Stimulated activated CD4-positive, alpha-beta T cell treated with anti-CD3 and anti-CD28 coated beads, Interleukin-1b, Interleukin-23, amount 100 ng/mL, for 24 hours (primary cell): ENCODE measurements around the gene SIPA1L3.
"Not testable (repeated sequence)": the region's sequence is repeated elsewhere in the genome, so short reads cannot be mapped to it uniquely, and the experiment has no call there.

Experiments
- DNase-seq, 4 experiments: peaks; one replicate each; pipeline ENCODE4 v3.0.0-alpha.2; 2020; ENCODE audit warnings: low read depth in 4 of 4, low spot score in 1 of 4

SIPA1L3 gene

GRCh38 chr19:37906869-37907734 lies at the start of gene SIPA1L3:
Gene SIPA1L3 (plus strand): TSS chr19:37907208. CDS start chr19:38081566, 174,358 bp downstream.
- DNase-seq = peak; percentile 79 to 92 (median 86)

GRCh38 chr19:37864501-37864900 lies 42.5 kb upstream of the SIPA1L3 start:
- DNase-seq = no peak

GRCh38 chr19:37865930-37866329 lies 41.1 kb upstream of the SIPA1L3 start:
- not testable (repeated sequence) for DNase-seq

GRCh38 chr19:37867831-37868230 lies 39.2 kb upstream of the SIPA1L3 start:
- no peak for DNase-seq

- no peak for DNase-seq
These were observed 37.2 kb upstream of the SIPA1L3 start for GRCh38 chr19:37869766-37870340.

GRCh38 chr19:37872383-37872782 lies 34.6 kb upstream of the SIPA1L3 start:
- no peak for DNase-seq

- DNase-seq = no peak
These were observed 32.2 kb upstream of the SIPA1L3 start for GRCh38 chr19:37874784-37875183.

GRCh38 chr19:37876032-37876431 lies 31.0 kb upstream of the SIPA1L3 start:
- no peak for DNase-seq

- DNase-seq = no peak
These were observed 29.9 kb upstream of the SIPA1L3 start for GRCh38 chr19:37877147-37877546.

GRCh38 chr19:37885392-37885791 lies 21.6 kb upstream of the SIPA1L3 start:
- no peak for DNase-seq

GRCh38 chr19:37886571-37886970 lies 20.4 kb upstream of the SIPA1L3 start:
- DNase-seq = no peak

GRCh38 chr19:37893845-37894575 lies 13.0 kb upstream of the SIPA1L3 start:
- no peak for DNase-seq

- no peak for DNase-seq
These were observed 10.8 kb upstream of the SIPA1L3 start for GRCh38 chr19:37896180-37896579.

GRCh38 chr19:37899453-37899852 lies 7.6 kb upstream of the SIPA1L3 start:
- no peak for DNase-seq

GRCh38 chr19:37899966-37900365 lies 7.0 kb upstream of the SIPA1L3 start:
- no peak for DNase-seq

GRCh38 chr19:37902668-37903067 lies 4.3 kb upstream of the SIPA1L3 start:
- DNase-seq = peak; percentile 68 to 82 (median 76)

GRCh38 chr19:37903096-37903495 lies 3.9 kb upstream of the SIPA1L3 start:
- no peak for DNase-seq

- DNase-seq = peak in 3 of 4 experiments; percentile 16 to 28 (median 18)
These were observed 801 bp upstream of the SIPA1L3 start, which contains the start of gene WDR87 for GRCh38 chr19:37905946-37906868. Gene WDR87 (minus strand): TSS chr19:37906594. CDS start chr19:37898239, 8,355 bp downstream.

- DNase-seq = no peak
These were observed 887 bp downstream of the SIPA1L3 start for GRCh38 chr19:37907735-37908455.

GRCh38 chr19:37909661-37910199 lies 2.7 kb downstream of the SIPA1L3 start:
- DNase-seq = no peak
